HepG2 (cell line): Measurements from ENCODE around the gene TNFAIP1. TPM values are rescaled to one million over a fixed set of nuclear protein-coding genes. Genes with fewer than 3 reads are reported as not detected.

Experiments used
- ATF7 ChIP-seq, 2 experiments: fragments of 450-650 bp in 1 of 2; sonication (generic) in 1 of 2; formaldehyde crosslinking in 1 of 2; IDR thresholded peaks; 2 replicates each; pipeline versions ENCODE4 v1.4.0 to v1.6.1; 2016 to 2020; ENCODE audit warnings: antibody characterized with exemption in 1 of 2, mild to moderate bottlenecking in 1 of 2, missing genetic modification reagents in 1 of 2
- CAMTA2 ChIP-seq: sonication (generic); formaldehyde crosslinking; IDR thresholded peaks from 2 replicates; pipeline ENCODE4 v1.4.0; 2020; ENCODE audit warnings: mild to moderate bottlenecking, missing genetic modification reagents, borderline replicate concordance
- CBX2 ChIP-seq, 2 experiments: fragments of 200-600 bp in 1 of 2; sonication (generic); formaldehyde crosslinking in 1 of 2; IDR thresholded peaks; 2 replicates each; pipeline versions ENCODE4 v1.7.0 to v1.8.1; 2018 to 2022; ENCODE audit warnings: low read depth in 2 of 2, low read length in 1 of 2, mild to moderate bottlenecking in 1 of 2, missing genetic modification reagents in 1 of 2
- FLYWCH1 ChIP-seq: sonication (generic); formaldehyde crosslinking; IDR thresholded peaks from 2 replicates; pipeline ENCODE4 v1.8.1; 2023; ENCODE audit warnings: mild to moderate bottlenecking, missing genetic modification reagents
- FOXP4 ChIP-seq: sonication (generic); formaldehyde crosslinking; IDR thresholded peaks from 2 replicates; pipeline ENCODE4 v1.4.0; 2020; ENCODE audit warnings: missing genetic modification reagents
- HNRNPUL1 ChIP-seq: fragments of 200-400 bp; formaldehyde crosslinking; IDR thresholded peaks from 2 replicates; pipeline ENCODE4 v1.6.1; 2017; ENCODE audit warnings: low read depth, mild to moderate bottlenecking, low read length, moderate library complexity
- MBD4 ChIP-seq: IDR thresholded peaks from 2 replicates; pipeline ENCODE4 v1.6.1; 2012; ENCODE audit warnings: low read length, inconsistent platforms, borderline replicate concordance
- MBNL3 ChIP-seq: fragments of 250-450 bp; sonication (Bioruptor Pico); conservative IDR thresholded peaks from 2 replicates; pipeline ENCODE4 v1.8.0; 2022; ENCODE audit warnings: mild to moderate bottlenecking, inconsistent platforms
- SALL2 ChIP-seq: sonication (generic); formaldehyde crosslinking; IDR thresholded peaks from 2 replicates; pipeline ENCODE4 v1.8.1; 2023; ENCODE audit warnings: mild to moderate bottlenecking, missing genetic modification reagents, inconsistent platforms
- SMAD3 ChIP-seq: sonication (generic); formaldehyde crosslinking; IDR thresholded peaks from 2 replicates; pipeline ENCODE4 v1.4.0; 2020; ENCODE audit warnings: missing genetic modification reagents
- SOX13 ChIP-seq, 3 experiments: fragments of 450-650 bp in 1 of 3; sonication (generic) in 1 of 3; formaldehyde crosslinking in 1 of 3; IDR thresholded peaks in 2 of 3; conservative IDR thresholded peaks in 1 of 3; 2 replicates each; pipeline versions ENCODE4 v1.5.0 to v1.6.1; 2016 to 2020; ENCODE audit warnings: antibody characterized with exemption in 1 of 3, mild to moderate bottlenecking in 1 of 3, missing compliant biosample characterization in 1 of 3, missing genetic modification reagents in 1 of 3, moderate library complexity in 1 of 3
- TCF7 ChIP-seq: sonication (generic); IDR thresholded peaks from 2 replicates; pipeline ENCODE4 v1.6.1; 2016; ENCODE audit warnings: antibody characterized with exemption, low read depth
- YEATS4 ChIP-seq: sonication (generic); formaldehyde crosslinking; IDR thresholded peaks from 2 replicates; pipeline ENCODE4 v1.4.0; 2020; ENCODE audit warnings: missing genetic modification reagents, borderline replicate concordance
- ZBTB34 ChIP-seq: sonication (generic); formaldehyde crosslinking; IDR thresholded peaks from 2 replicates; pipeline ENCODE4 v1.8.0; 2022; ENCODE audit warnings: mild to moderate bottlenecking, missing genetic modification reagents
- ZNF335 ChIP-seq: sonication (generic); formaldehyde crosslinking; IDR thresholded peaks from 2 replicates; pipeline ENCODE4 v1.4.0; 2020; ENCODE audit warnings: missing genetic modification reagents
- ZNF337 ChIP-seq: sonication (generic); formaldehyde crosslinking; IDR thresholded peaks from 2 replicates; pipeline ENCODE4 v1.5.1; 2020; ENCODE audit warnings: missing genetic modification reagents, low read depth, mild to moderate bottlenecking, borderline replicate concordance
- ZNF350 ChIP-seq: sonication (generic); formaldehyde crosslinking; IDR thresholded peaks from 2 replicates; pipeline ENCODE4 v1.4.0; 2020; ENCODE audit warnings: mild to moderate bottlenecking, low read depth, missing genetic modification reagents, borderline replicate concordance
- ZNF354B ChIP-seq: sonication (generic); formaldehyde crosslinking; IDR thresholded peaks from 2 replicates; pipeline ENCODE4 v1.8.0; 2022; ENCODE audit warnings: mild to moderate bottlenecking, missing genetic modification reagents
- ZNF629 ChIP-seq: sonication (generic); formaldehyde crosslinking; conservative IDR thresholded peaks from 2 replicates; pipeline ENCODE4 v1.5.0; 2020; ENCODE audit warnings: missing genetic modification reagents
- ZNF782 ChIP-seq: sonication (generic); formaldehyde crosslinking; IDR thresholded peaks from 2 replicates; pipeline ENCODE4 v1.4.0; 2020; ENCODE audit warnings: missing genetic modification reagents, mild to moderate bottlenecking, borderline replicate concordance
- ZNF790 ChIP-seq: sonication (generic); formaldehyde crosslinking; IDR thresholded peaks from 2 replicates; pipeline ENCODE4 v1.8.0; 2022; ENCODE audit warnings: missing genetic modification reagents, mild to moderate bottlenecking, borderline replicate concordance
- polyA plus RNA-seq, 8 experiments: library from polyadenylated mRNA; depleted of rRNA in 3 of 8; stranded (reverse) in 7 of 8; unstranded in 1 of 8; fragments of >200 nt; fragmentation: Illumina TruSeq in 4 of 8; extraction: Trizol in 4 of 8; gene quantifications; 2 replicates each; pipeline versions ENCODE4 v1.2.1 to v1.2.3, GENCODE V29; 2011 to 2016; ENCODE audit warnings: low read depth in 4 of 8, missing spikeins in 1 of 8, mixed read lengths in 1 of 8; ENCODE audit not compliant: insufficient read depth in 1 of 8
- total RNA-seq, 5 experiments: library from RNA; depleted of rRNA; stranded (reverse); fragments of >200 nt; fragmentation: Illumina TruSeq; extraction: Trizol; gene quantifications; 2 replicates each; pipeline ENCODE4 v1.2.3, GENCODE V29; 2016; ENCODE audit warnings: low read depth in 1 of 5
- TF ChIP-seq, protein P1 (sequence below): sonication (generic); formaldehyde crosslinking; IDR thresholded peaks from 2 replicates; pipeline ENCODE4 v1.4.0; 2020; ENCODE audit warnings: missing genetic modification reagents
- TF ChIP-seq, protein P2 (sequence below): sonication (generic); formaldehyde crosslinking; IDR thresholded peaks from 2 replicates; pipeline ENCODE4 v1.8.1; 2023; ENCODE audit warnings: mild to moderate bottlenecking, missing genetic modification reagents, borderline replicate concordance

TNFAIP1 gene
- total and polyA plus RNA-seq, 2 of the 13 experiments (the other 11 are each of a cell fraction or from before 2014, with no cell fraction given): 17.5 to 40.6 TPM

- no peak for TF ChIP-seq MBNL3 (CRISPR knock-in tag)
- TF ChIP-seq ZNF782 (CRISPR knock-in tag): 0 out of 2 replicates have a peak, but pooled peaks have one; percentile 50
- TF ChIP-seq ZNF629: no peak; the same call in 1 of the 2 replicates
- no peak for TF ChIP-seq CBX2 (IDR thresholded peaks at IDR 0.05; ENCODE audit: low read depth, low read length)
- no peak for TF ChIP-seq CBX2 (CRISPR knock-in tag; IDR thresholded peaks at IDR 0.05; ENCODE audit: low read depth)
- TF ChIP-seq SOX13 (IDR thresholded peaks at IDR 0.05): no peak
- no peak for TF ChIP-seq SOX13 (CRISPR knock-in tag; conservative IDR thresholded peaks at IDR 0.05 in 1 of 2, IDR thresholded peaks at IDR 0.05 in 1 of 2)
- peak; percentile 82 for TF ChIP-seq ZNF354B
- TF ChIP-seq, protein P1, sequence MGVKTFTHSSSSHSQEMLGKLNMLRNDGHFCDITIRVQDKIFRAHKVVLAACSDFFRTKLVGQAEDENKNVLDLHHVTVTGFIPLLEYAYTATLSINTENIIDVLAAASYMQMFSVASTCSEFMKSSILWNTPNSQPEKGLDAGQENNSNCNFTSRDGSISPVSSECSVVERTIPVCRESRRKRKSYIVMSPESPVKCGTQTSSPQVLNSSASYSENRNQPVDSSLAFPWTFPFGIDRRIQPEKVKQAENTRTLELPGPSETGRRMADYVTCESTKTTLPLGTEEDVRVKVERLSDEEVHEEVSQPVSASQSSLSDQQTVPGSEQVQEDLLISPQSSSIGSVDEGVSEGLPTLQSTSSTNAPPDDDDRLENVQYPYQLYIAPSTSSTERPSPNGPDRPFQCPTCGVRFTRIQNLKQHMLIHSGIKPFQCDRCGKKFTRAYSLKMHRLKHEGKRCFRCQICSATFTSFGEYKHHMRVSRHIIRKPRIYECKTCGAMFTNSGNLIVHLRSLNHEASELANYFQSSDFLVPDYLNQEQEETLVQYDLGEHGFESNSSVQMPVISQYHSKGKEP: peak; percentile 29; the same call in 1 of the 2 replicates
- TF ChIP-seq SALL2 (CRISPR knock-in tag): peak; percentile 86
- no peak for TF ChIP-seq CAMTA2 (CRISPR knock-in tag)
- TF ChIP-seq ATF7 (IDR thresholded peaks at IDR 0.05): no peak
- no peak for TF ChIP-seq ATF7 (CRISPR knock-in tag; IDR thresholded peaks at IDR 0.05)
- TF ChIP-seq TCF7: no peak
- peak; percentile 84 for TF ChIP-seq ZBTB34 (CRISPR knock-in tag)
- TF ChIP-seq YEATS4: peak; percentile 68; the same call in 1 of the 2 replicates
- TF ChIP-seq, protein P2, sequence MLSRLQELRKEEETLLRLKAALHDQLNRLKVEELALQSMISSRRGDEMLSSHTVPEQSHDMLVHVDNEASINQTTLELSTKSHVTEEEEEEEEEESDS (CRISPR knock-in tag): peak; percentile 36; the same call in 1 of the 2 replicates
- TF ChIP-seq MBD4: no peak
- no peak; the same call in 1 of the 2 replicates for TF ChIP-seq FLYWCH1 (CRISPR knock-in tag)
- peak; percentile 24; the same call in 1 of the 2 replicates for TF ChIP-seq ZNF337
- TF ChIP-seq FOXP4 (CRISPR knock-in tag): peak; percentile 64
- no peak for TF ChIP-seq HNRNPUL1
- TF ChIP-seq ZNF350 (CRISPR knock-in tag): no peak; the same call in 1 of the 2 replicates
- no peak for TF ChIP-seq SMAD3 (CRISPR knock-in tag)
- TF ChIP-seq ZNF335 (CRISPR knock-in tag): no peak
- 0 out of 2 replicates have a peak, but pooled peaks have one; percentile 46 for TF ChIP-seq ZNF790 (CRISPR knock-in tag)
These were observed 16.6 kb upstream of the TNFAIP1 start, which contains the start of gene TMEM97 (continued) for GRCh38 chr17:28318759-28319597.
